HEK293 (cell line): ENCODE measurements around the gene LPCAT1.

Experiments
- CTCF ChIA-PET: fragments of 350-600 bp; formaldehyde crosslinking; extraction: SDS; loops from one replicate; lab custom pipeline; 2021; ENCODE audit warnings: antibody characterized with exemption; lab: Yijun Ruan, JAX
- POLR2A ChIA-PET: fragments of 300-600 bp; formaldehyde crosslinking; extraction: SDS; loops from one replicate; lab custom pipeline; 2020; ENCODE audit warnings: antibody characterized with exemption, inconsistent platforms; lab: Yijun Ruan, JAX
- H3K27ac ChIP-seq: fragments of 200-500 bp; sonication (Bioruptor generic); 2 replicates; pipeline ENCODE4 v1.5.1; 2014; ENCODE audit warnings: low read depth, low read length, control low read depth, inconsistent platforms; ENCODE audit errors: extremely low read depth
- H3K36me3 ChIP-seq, 2 experiments: fragments of 200-500 bp in 1 of 2; sonication (Bioruptor generic) in 1 of 2; 1 replicate in 1 of 2; 2 replicates in 1 of 2; pipeline ENCODE4 v1.5.1; 2014 to 2017; ENCODE audit warnings: inconsistent platforms in 2 of 2, low read length in 2 of 2; ENCODE audit not compliant: control insufficient read depth in 2 of 2, insufficient read depth in 1 of 2
- H3K4me1 ChIP-seq: fragments of 200-500 bp; sonication (Bioruptor generic); 2 replicates; pipeline ENCODE4 v1.5.1; 2014; ENCODE audit warnings: mild to moderate bottlenecking, low read length, inconsistent platforms; ENCODE audit not compliant: control insufficient read depth, insufficient read depth
- H3K4me3 ChIP-seq: 2 replicates; pipeline ENCODE4 v1.5.1; 2011; ENCODE audit warnings: low read depth, mild to moderate bottlenecking, control low read depth, low read length, moderate library complexity
- H3K9me3 ChIP-seq: fragments of 200-500 bp; sonication (Bioruptor generic); 2 replicates; pipeline ENCODE4 v1.5.1; 2014; ENCODE audit warnings: low read depth, low read length, inconsistent platforms; ENCODE audit not compliant: control insufficient read depth, insufficient read depth
- GLI4 ChIP-seq: fragments of 450-650 bp; formaldehyde crosslinking; IDR thresholded peaks from 2 replicates; pipeline ENCODE4 v1.5.1; 2016; ENCODE audit warnings: missing biosample characterization, missing genetic modification characterization
- REPIN1 ChIP-seq: fragments of 450-650 bp; formaldehyde crosslinking; IDR thresholded peaks from 2 replicates; pipeline ENCODE4 v1.5.1; 2017; ENCODE audit warnings: missing biosample characterization, missing genetic modification characterization, low read depth
- SALL2 ChIP-seq: fragments of 450-650 bp; formaldehyde crosslinking; IDR thresholded peaks from 2 replicates; pipeline ENCODE4 v1.5.0; 2017; ENCODE audit warnings: missing biosample characterization, mild to moderate bottlenecking, missing genetic modification characterization, borderline replicate concordance
- SP7 ChIP-seq: fragments of 450-650 bp; formaldehyde crosslinking; IDR thresholded peaks from 2 replicates; pipeline ENCODE4 v1.5.1; 2016; ENCODE audit warnings: missing biosample characterization, missing genetic modification characterization
- ZBTB20 ChIP-seq: fragments of 450-650 bp; formaldehyde crosslinking; IDR thresholded peaks from 2 replicates; pipeline ENCODE4 v1.5.1; 2016; ENCODE audit warnings: missing biosample characterization, missing genetic modification characterization
- ZBTB7A ChIP-seq: fragments of 450-650 bp; formaldehyde crosslinking; IDR thresholded peaks from 2 replicates; pipeline ENCODE4 v1.5.1; 2016; ENCODE audit warnings: low read depth, missing biosample characterization, missing genetic modification characterization
- ZNF146 ChIP-seq: fragments of 450-650 bp; formaldehyde crosslinking; IDR thresholded peaks from 2 replicates; pipeline ENCODE4 v1.5.1; 2016; ENCODE audit warnings: missing biosample characterization, missing genetic modification characterization
- ZNF239 ChIP-seq: fragments of 450-650 bp; formaldehyde crosslinking; IDR thresholded peaks from 2 replicates; pipeline ENCODE4 v1.5.1; 2016; ENCODE audit warnings: missing biosample characterization, missing genetic modification characterization
- ZNF248 ChIP-seq: fragments of 450-650 bp; formaldehyde crosslinking; IDR thresholded peaks from 2 replicates; pipeline ENCODE4 v1.5.1; 2017; ENCODE audit warnings: missing biosample characterization, missing genetic modification characterization
- ZNF292 ChIP-seq: fragments of 450-650 bp; formaldehyde crosslinking; IDR thresholded peaks from 2 replicates; pipeline ENCODE4 v1.5.1; 2016; ENCODE audit warnings: low read depth, missing biosample characterization, missing genetic modification characterization, borderline replicate concordance
- ZNF433 ChIP-seq: fragments of 450-650 bp; formaldehyde crosslinking; IDR thresholded peaks from 2 replicates; pipeline ENCODE4 v1.5.1; 2016; ENCODE audit warnings: missing biosample characterization, missing genetic modification characterization, low read depth
- ZNF514 ChIP-seq: fragments of 450-650 bp; formaldehyde crosslinking; IDR thresholded peaks from 2 replicates; pipeline ENCODE4 v1.5.1; 2016; ENCODE audit warnings: missing biosample characterization, missing genetic modification characterization
- ZNF544 ChIP-seq: fragments of 450-650 bp; formaldehyde crosslinking; IDR thresholded peaks from 2 replicates; pipeline ENCODE4 v1.5.0; 2017; ENCODE audit warnings: missing biosample characterization, missing genetic modification characterization
- ZNF626 ChIP-seq: fragments of 450-650 bp; sonication (Bioruptor Pico); formaldehyde crosslinking; IDR thresholded peaks from 2 replicates; pipeline ENCODE4 v1.5.1; 2018; ENCODE audit warnings: missing biosample characterization, missing genetic modification characterization, inconsistent platforms
- ZNF654 ChIP-seq: fragments of 450-650 bp; formaldehyde crosslinking; IDR thresholded peaks from 2 replicates; pipeline ENCODE4 v1.5.1; 2016; ENCODE audit warnings: low read depth, missing biosample characterization, missing genetic modification characterization
- ZNF792 ChIP-seq: fragments of 450-650 bp; formaldehyde crosslinking; IDR thresholded peaks from 2 replicates; pipeline ENCODE4 v1.5.1; 2016; ENCODE audit warnings: missing biosample characterization, missing genetic modification characterization
- ZNF837 ChIP-seq: fragments of 450-650 bp; formaldehyde crosslinking; IDR thresholded peaks from 2 replicates; pipeline ENCODE4 v1.5.1; 2016; ENCODE audit warnings: missing biosample characterization, missing genetic modification characterization
- TF ChIP-seq, protein P1 (sequence below): fragments of 450-650 bp; formaldehyde crosslinking; IDR thresholded peaks from 2 replicates; pipeline ENCODE4 v1.5.1; 2016; ENCODE audit warnings: missing biosample characterization, missing genetic modification characterization
- TF ChIP-seq, protein P2 (sequence below): fragments of 450-650 bp; formaldehyde crosslinking; IDR thresholded peaks from 2 replicates; pipeline ENCODE4 v1.5.1; 2016; ENCODE audit warnings: missing biosample characterization, missing genetic modification characterization, borderline replicate concordance
- TF ChIP-seq, protein P3 (sequence below): fragments of 450-650 bp; IDR thresholded peaks from 2 replicates; pipeline ENCODE4 v1.5.1; 2018; ENCODE audit warnings: missing biosample characterization, missing genetic modification characterization

Gene LPCAT1

DNA sequence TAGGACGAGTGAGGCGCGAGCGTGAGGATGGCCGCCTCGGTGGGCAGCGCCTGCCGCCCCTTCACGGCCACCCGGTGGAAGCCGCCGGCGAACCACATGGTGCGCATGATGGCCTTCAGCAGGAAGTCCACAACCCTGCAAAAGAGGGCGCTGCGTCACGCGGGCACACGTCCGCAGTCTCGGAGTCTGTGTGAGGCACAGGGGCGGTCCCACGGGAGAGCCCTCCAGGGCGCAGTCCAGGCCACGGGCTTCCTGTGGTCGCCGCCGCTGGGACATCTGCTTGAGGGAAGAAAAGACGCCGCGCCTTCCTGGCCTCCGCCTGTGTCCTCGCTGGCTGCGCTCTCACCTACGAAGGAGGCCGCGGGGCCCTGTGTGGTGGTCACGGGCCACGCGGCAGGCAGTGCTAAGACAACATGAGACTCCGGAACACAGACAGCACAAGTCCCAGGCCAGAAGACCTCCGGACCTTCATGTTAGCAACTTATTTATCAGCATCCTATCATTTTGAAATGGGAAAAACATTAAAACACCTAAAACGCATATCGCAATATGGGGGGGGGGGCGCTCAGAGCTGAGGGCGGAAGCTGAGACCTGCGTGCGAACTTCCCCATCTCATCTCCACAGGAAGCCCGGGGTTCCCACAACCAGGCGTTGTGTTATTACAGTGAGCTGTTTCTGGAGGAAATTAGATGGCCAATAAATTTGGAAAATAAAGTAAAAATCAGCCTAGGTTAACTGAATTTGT, 28.8 kb downstream of the LPCAT1 start:
- ChIA-PET CTCF (no interaction called here), POLR2A (no interaction called here)
- H3K4me3 ChIP-seq = no peak overlapping the region
- no peaks in the 10 kb centered on the region for H3K4me1 ChIP-seq
- H3K27ac ChIP-seq = no peak overlapping the region
- TF ChIP-seq REPIN1 (tag by site-specific recombination) = no peak
- TF ChIP-seq GLI4 (tag by site-specific recombination) = no peak
- TF ChIP-seq, protein P1, sequence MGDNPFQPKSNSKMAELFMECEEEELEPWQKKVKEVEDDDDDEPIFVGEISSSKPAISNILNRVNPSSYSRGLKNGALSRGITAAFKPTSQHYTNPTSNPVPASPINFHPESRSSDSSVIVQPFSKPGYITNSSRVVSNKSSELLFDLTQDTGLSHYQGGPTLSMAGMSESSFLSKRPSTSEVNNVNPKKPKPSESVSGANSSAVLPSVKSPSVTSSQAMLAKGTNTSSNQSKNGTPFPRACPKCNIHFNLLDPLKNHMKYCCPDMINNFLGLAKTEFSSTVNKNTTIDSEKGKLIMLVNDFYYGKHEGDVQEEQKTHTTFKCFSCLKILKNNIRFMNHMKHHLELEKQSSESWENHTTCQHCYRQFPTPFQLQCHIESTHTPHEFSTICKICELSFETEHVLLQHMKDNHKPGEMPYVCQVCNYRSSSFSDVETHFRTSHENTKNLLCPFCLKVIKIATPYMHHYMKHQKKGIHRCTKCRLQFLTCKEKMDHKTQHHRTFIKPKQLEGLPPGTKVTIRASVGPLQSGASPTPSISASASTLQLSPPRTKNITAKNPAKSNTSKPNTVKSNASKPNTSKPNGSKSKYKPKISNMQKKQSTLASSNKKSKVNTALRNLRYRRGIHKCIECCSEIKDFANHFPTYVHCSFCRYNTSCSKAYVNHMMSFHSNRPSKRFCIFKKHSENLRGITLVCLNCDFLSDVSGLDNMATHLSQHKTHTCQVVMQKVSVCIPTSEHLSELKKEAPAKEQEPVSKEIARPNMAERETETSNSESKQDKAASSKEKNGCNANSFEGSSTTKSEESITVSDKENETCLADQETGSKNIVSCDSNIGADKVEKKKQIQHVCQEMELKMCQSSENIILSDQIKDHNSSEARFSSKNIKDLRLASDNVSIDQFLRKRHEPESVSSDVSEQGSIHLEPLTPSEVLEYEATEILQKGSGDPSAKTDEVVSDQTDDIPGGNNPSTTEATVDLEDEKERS (tag by site-specific recombination) = no peak
- no peak for TF ChIP-seq SP7 (tag by site-specific recombination)
- no peak for TF ChIP-seq ZNF248 (tag by site-specific recombination)
- TF ChIP-seq ZNF837 = no peak
- no peak for TF ChIP-seq ZNF239 (tag by site-specific recombination)
- TF ChIP-seq ZBTB7A (tag by site-specific recombination) = no peak
- no peak for TF ChIP-seq ZNF654 (tag by site-specific recombination)
- peaks cover 13 to 91% of the 10 kb centered on the region in 2 experiments for H3K36me3 ChIP-seq
- H3K9me3 ChIP-seq = no peaks in the 10 kb centered on the region

DNA sequence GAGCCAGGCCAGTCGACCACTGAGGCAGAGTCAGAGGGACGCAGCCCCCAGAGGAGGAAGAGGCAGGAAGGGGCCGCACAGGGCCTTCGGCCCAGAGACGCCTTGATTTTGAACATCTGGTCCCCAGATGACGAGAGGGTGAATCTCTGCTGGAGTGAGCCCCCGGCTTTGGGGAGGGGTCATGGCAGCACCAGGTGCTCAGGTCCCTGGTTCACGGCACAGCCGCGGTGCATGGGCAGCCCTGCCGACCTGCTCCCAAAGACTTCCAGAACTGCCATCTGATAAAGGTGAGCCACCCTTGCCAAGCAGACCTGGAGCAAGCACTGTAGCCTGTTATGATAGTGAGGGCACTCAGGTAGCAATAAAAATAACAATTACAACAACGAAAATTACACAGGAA, 29.8 kb downstream of the LPCAT1 start:
- ChIA-PET POLR2A (no interaction called here), CTCF (no interaction called here)
- Histone ChIP-seq H3K4me1 (no peaks in the 10 kb centered on the region), H3K4me3 (no peak overlapping the region), H3K9me3 (no peaks in the 10 kb centered on the region), H3K36me3 (peaks cover 16 to 93% of the 10 kb centered on the region in 2 experiments), H3K27ac (no peak overlapping the region)
- TF ChIP-seq ZNF292 (tag by site-specific recombination) (no peak), ZNF544 (tag by site-specific recombination) (no peak), ZNF626 (tag by site-specific recombination) (no peak), ZBTB20 (tag by site-specific recombination) (no peak), ZNF146 (tag by site-specific recombination) (no peak), ZNF514 (tag by site-specific recombination) (no peak), SALL2 (tag by site-specific recombination) (no peak), ZNF792 (tag by site-specific recombination) (no peak), ZNF433 (no peak)
- TF ChIP-seq, protein P2, sequence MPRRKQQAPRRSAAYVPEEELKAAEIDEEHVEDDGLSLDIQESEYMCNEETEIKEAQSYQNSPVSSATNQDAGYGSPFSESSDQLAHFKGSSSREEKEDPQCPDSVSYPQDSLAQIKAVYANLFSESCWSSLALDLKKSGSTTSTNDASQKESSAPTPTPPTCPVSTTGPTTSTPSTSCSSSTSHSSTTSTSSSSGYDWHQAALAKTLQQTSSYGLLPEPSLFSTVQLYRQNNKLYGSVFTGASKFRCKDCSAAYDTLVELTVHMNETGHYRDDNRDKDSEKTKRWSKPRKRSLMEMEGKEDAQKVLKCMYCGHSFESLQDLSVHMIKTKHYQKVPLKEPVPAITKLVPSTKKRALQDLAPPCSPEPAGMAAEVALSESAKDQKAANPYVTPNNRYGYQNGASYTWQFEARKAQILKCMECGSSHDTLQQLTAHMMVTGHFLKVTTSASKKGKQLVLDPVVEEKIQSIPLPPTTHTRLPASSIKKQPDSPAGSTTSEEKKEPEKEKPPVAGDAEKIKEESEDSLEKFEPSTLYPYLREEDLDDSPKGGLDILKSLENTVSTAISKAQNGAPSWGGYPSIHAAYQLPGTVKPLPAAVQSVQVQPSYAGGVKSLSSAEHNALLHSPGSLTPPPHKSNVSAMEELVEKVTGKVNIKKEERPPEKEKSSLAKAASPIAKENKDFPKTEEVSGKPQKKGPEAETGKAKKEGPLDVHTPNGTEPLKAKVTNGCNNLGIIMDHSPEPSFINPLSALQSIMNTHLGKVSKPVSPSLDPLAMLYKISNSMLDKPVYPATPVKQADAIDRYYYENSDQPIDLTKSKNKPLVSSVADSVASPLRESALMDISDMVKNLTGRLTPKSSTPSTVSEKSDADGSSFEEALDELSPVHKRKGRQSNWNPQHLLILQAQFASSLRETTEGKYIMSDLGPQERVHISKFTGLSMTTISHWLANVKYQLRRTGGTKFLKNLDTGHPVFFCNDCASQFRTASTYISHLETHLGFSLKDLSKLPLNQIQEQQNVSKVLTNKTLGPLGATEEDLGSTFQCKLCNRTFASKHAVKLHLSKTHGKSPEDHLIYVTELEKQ = no peak
- TF ChIP-seq, protein P3, sequence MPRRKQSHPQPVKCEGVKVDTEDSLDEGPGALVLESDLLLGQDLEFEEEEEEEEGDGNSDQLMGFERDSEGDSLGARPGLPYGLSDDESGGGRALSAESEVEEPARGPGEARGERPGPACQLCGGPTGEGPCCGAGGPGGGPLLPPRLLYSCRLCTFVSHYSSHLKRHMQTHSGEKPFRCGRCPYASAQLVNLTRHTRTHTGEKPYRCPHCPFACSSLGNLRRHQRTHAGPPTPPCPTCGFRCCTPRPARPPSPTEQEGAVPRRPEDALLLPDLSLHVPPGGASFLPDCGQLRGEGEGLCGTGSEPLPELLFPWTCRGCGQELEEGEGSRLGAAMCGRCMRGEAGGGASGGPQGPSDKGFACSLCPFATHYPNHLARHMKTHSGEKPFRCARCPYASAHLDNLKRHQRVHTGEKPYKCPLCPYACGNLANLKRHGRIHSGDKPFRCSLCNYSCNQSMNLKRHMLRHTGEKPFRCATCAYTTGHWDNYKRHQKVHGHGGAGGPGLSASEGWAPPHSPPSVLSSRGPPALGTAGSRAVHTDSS (tag by site-specific recombination) = no peak
